Gastroesophageal sphincter (tissue), 4 donors: ENCODE results near the gene NANOS3. TPM values are rescaled to one million over a fixed set of nuclear protein-coding genes. Genes with fewer than 3 reads are reported as not detected.

Experiments
- ATAC-seq: fragments of 150-250 bp; one replicate; pipeline ENCODE4 v1.9.1; 2016; ENCODE audit warnings: mild to moderate bottlenecking, moderate library complexity
- H3K27ac ChIP-seq, 4 donors: fragments of 200-600 bp; sonication (generic) in 3 of 4; 1 replicate in 3 of 4; 2 replicates in 1 of 4; pipeline ENCODE4 v1.5.1; 2016 to 2019
- H3K27me3 ChIP-seq: fragments of 200-600 bp; sonication (generic); one replicate; pipeline ENCODE4 v1.5.1; 2019
- H3K36me3 ChIP-seq, 2 donors: fragments of 200-600 bp; sonication (generic); one replicate each; pipeline ENCODE4 v1.5.1; 2019; ENCODE audit warnings: control low read depth in 1 of 2
- H3K4me1 ChIP-seq, 3 donors: fragments of 200-600 bp; sonication (generic); 1 replicate in 2 of 3; 2 replicates in 1 of 3; pipeline ENCODE4 v1.5.1; 2016 to 2019; ENCODE audit warnings: control low read depth in 2 of 3
- H3K4me3 ChIP-seq, 2 donors: fragments of 200-600 bp; sonication (generic); one replicate each; pipeline ENCODE4 v1.5.1; 2019; ENCODE audit warnings: mild to moderate bottlenecking in 1 of 2, moderate library complexity in 1 of 2
- H3K9me3 ChIP-seq, 3 donors: fragments of 200-600 bp; sonication (generic); one replicate each; pipeline ENCODE4 v1.5.1; 2017 to 2019; ENCODE audit warnings: control low read depth in 2 of 3
- EP300 ChIP-seq: sonication (generic); formaldehyde crosslinking; IDR thresholded peaks from one replicate; pipeline ENCODE4 v1.6.1; 2017; ENCODE audit warnings: antibody characterized with exemption, mild to moderate bottlenecking
- POLR2A ChIP-seq, 2 donors: fragments of 450-650 bp; IDR thresholded peaks; one replicate each; pipeline ENCODE4 v1.6.1; 2017; ENCODE audit warnings: antibody characterized with exemption in 2 of 2, mild to moderate bottlenecking in 2 of 2, moderate library complexity in 1 of 2
- POLR2AphosphoS5 ChIP-seq: sonication (generic); formaldehyde crosslinking; IDR thresholded peaks from one replicate; pipeline ENCODE4 v1.6.1; 2017; ENCODE audit warnings: antibody characterized with exemption
- WGBS, 2 donors: methylation state at CpG; one replicate each; pipeline ENCODE4 v1.1.5; 2018; ENCODE audit warnings: low coverage in 1 of 2; 5-methylcytosine and 5-hydroxymethylcytosine counted together
- total RNA-seq, 4 donors: library from RNA; depleted of rRNA; stranded (reverse); fragments of >200 nt; gene quantifications; one replicate each; pipeline ENCODE4 v1.1.0, GENCODE V29; 2016
- TF ChIP-seq, protein P1 (sequence below), 4 experiments: fragments of 200-600 bp in 2 of 4; fragments of 450-650 bp in 2 of 4; sonication (generic) in 1 of 4; IDR thresholded peaks; one replicate each; pipeline ENCODE4 v1.5.1; 2017 to 2019; ENCODE audit warnings: antibody characterized with exemption in 4 of 4, mild to moderate bottlenecking in 2 of 4, moderate library complexity in 2 of 4

NANOS3 gene
- total RNA-seq, 4 donors from 2014 or later: 1.1 to 5.0 TPM; not detected in 2

DNA sequence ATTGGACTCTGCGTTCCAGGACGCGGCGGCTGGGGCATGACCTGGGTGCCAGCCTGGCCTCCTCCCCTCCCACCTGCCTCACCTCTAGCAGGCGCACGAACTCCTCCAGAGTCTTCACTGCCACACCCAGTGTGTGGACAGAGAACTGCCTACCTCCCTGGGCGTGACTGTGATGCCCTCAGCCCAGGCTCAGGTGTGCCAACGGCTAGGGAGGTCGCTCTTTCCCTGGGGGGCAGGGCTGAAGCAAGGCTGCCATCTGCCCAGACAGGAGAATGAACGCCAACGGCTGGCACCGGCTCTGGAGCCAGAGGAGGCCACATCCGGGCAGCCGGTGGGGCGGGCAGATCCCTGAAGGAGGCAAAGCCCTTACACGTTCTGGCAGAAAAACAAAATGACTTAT, 11.3 kb downstream of the NANOS3 start:
- H3K9me3 ChIP-seq: no peaks in the 10 kb centered on the region
- no peak for ATAC-seq
- TF ChIP-seq, protein P1, sequence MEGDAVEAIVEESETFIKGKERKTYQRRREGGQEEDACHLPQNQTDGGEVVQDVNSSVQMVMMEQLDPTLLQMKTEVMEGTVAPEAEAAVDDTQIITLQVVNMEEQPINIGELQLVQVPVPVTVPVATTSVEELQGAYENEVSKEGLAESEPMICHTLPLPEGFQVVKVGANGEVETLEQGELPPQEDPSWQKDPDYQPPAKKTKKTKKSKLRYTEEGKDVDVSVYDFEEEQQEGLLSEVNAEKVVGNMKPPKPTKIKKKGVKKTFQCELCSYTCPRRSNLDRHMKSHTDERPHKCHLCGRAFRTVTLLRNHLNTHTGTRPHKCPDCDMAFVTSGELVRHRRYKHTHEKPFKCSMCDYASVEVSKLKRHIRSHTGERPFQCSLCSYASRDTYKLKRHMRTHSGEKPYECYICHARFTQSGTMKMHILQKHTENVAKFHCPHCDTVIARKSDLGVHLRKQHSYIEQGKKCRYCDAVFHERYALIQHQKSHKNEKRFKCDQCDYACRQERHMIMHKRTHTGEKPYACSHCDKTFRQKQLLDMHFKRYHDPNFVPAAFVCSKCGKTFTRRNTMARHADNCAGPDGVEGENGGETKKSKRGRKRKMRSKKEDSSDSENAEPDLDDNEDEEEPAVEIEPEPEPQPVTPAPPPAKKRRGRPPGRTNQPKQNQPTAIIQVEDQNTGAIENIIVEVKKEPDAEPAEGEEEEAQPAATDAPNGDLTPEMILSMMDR (IDR thresholded peaks at IDR 0.05): no peak
- TF ChIP-seq POLR2AphosphoS5 (no peak), EP300 (no peak), POLR2A (IDR thresholded peaks at IDR 0.05) (no peak)
- no peak overlapping the region for H3K27ac ChIP-seq
- H3K27me3 ChIP-seq: no peaks in the 10 kb centered on the region
- no peaks in the 10 kb centered on the region for H3K4me1 ChIP-seq
- 93% methylated on average over 3 of the region's 16 CpGs; no CpG with 5 or more reads in 1 of the 2 donors for WGBS, 2 donors
- H3K4me3 ChIP-seq: no peak overlapping the region
- H3K36me3 ChIP-seq: no peaks in the 10 kb centered on the region

DNA sequence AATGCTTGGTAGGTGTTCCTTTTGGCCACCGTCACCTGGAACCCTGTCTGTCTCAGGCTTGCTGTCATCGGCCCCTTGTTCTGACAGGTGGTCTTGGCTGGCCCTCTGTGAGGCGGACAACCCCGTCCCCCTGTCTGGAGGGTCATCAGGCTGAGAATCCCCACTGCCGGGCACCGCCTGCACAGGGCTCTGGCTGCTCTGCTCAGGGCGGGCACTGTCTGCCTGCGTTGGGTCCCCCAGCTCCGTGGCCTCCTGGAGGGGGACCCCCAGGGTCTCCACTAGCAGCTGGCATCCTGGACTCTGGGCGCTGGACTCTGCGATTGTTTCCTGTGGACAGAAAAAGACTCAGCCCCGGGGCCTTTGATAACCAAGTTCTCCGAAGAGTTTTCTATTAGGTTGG, 13.2 kb downstream of the NANOS3 start:
- no peak overlapping the region for H3K4me3 ChIP-seq
- no peaks in the 10 kb centered on the region for H3K9me3 ChIP-seq
- TF ChIP-seq, protein P1 (IDR thresholded peaks at IDR 0.05): no peak
- TF ChIP-seq POLR2AphosphoS5 (no peak), POLR2A (IDR thresholded peaks at IDR 0.05) (no peak), EP300 (no peak)
- ATAC-seq: no peak
- H3K27me3 ChIP-seq: no peaks in the 10 kb centered on the region
- H3K36me3 ChIP-seq: no peaks in the 10 kb centered on the region
- 100% methylated on average over 1 of the region's 13 CpGs; no CpG with 5 or more reads in 1 of the 2 donors for WGBS, 2 donors
- no peaks in the 10 kb centered on the region for H3K4me1 ChIP-seq
- no peak overlapping the region for H3K27ac ChIP-seq

DNA sequence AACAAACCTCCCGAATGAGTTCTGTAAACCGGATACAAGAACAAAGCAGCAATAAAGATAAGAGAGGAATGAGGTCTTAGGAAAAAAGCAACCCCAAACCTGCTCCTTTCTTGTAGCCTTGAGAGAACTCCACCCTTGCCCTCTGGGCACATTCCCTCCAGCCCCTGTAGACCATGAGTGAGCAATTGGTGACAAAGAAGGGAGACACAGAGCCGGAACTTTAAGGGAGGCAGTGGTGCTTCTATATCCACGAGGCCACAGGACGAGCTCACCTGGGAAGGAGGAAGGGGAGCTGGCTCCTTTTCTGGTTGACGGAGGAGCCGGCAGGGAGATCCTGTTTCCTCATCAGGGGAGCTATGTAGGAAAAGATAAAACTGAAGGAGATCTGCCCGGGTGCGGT, 15.9 kb downstream of the NANOS3 start:
- no peak overlapping the region for H3K4me3 ChIP-seq
- no peak overlapping the region for H3K27ac ChIP-seq
- H3K9me3 ChIP-seq: no peaks in the 10 kb centered on the region
- no peak for TF ChIP-seq EP300
- TF ChIP-seq POLR2A (IDR thresholded peaks at IDR 0.05): no peak
- TF ChIP-seq, protein P1 (IDR thresholded peaks at IDR 0.05): no peak
- no peak for TF ChIP-seq POLR2AphosphoS5
- H3K4me1 ChIP-seq: no peaks in the 10 kb centered on the region
- WGBS, 2 donors: 57 to 100% methylated on average over 1 to 7 of the region's 9 CpGs
- no peaks in the 10 kb centered on the region for H3K36me3 ChIP-seq
- no peaks in the 10 kb centered on the region for H3K27me3 ChIP-seq
- no peak for ATAC-seq

DNA sequence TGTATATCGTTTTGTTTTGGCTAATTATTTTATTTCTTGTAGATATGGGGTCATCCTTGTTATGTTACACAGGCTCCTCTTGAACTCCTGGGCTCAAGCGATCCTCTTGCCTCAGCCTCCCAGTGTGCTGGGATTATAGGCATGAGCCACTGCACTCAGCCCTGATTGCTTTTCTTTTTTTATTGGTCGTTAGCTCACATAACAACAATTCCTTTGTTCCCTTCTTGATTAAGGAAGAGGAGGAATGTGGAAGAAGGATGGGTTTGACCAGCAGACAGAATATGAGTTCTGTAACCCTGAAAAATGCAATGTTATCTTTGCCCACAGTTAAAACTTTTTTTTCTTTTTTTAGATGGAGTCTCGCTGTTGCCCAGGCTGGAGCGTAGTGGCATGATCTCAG, 17.6 kb downstream of the NANOS3 start:
- H3K27me3 ChIP-seq: no peaks in the 10 kb centered on the region
- H3K4me3 ChIP-seq: no peak overlapping the region
- H3K4me1 ChIP-seq: no peaks in the 10 kb centered on the region
- TF ChIP-seq EP300: no peak
- TF ChIP-seq POLR2A (IDR thresholded peaks at IDR 0.05): no peak
- no peak for TF ChIP-seq POLR2AphosphoS5
- H3K36me3 ChIP-seq: no peaks in the 10 kb centered on the region
- 79 to 84% methylated on average over 4 to 5 of the region's 5 CpGs for WGBS, 2 donors
- H3K9me3 ChIP-seq: no peaks in the 10 kb centered on the region
- no peak for ATAC-seq
- H3K27ac ChIP-seq: no peak overlapping the region

DNA sequence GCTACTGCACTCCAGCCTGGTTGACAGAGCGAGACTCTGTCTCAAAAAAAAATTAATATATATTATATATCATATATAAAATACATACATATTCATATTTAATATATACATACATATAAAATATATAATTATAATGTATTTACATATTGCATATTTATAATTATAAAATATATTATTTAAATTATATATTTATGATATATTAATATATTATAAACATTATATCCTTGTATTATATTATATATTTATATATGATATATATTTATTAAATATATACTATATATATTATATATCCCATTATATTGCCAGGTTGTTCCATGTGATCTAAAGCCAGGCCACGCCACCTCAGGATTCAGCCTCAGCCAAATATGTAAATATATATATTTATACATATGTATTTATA, 19.3 kb downstream of the NANOS3 start:
- H3K27ac ChIP-seq: no peak overlapping the region
- H3K27me3 ChIP-seq: no peaks in the 10 kb centered on the region
- WGBS, 2 donors: 97 to 100% methylated on average over 1 to 2 of the region's 2 CpGs
- no peaks in the 10 kb centered on the region for H3K4me1 ChIP-seq
- no peaks in the 10 kb centered on the region for H3K36me3 ChIP-seq
- ATAC-seq: no peak
- H3K4me3 ChIP-seq: no peak overlapping the region
- H3K9me3 ChIP-seq: no peaks in the 10 kb centered on the region
- TF ChIP-seq, protein P1 (IDR thresholded peaks at IDR 0.05): no peak
- TF ChIP-seq POLR2AphosphoS5 (no peak), EP300 (no peak), POLR2A (IDR thresholded peaks at IDR 0.05) (no peak)
